SU-DHL-6 (cell line): ENCODE results near the gene C21orf58.

ENCODE experiments used
- CTCF ChIP-seq: fragments of 200-600 bp; sonication (generic); IDR thresholded peaks from one replicate; pipeline ENCODE4 v1.5.1; 2017; ENCODE audit warnings: antibody characterized with exemption, mild to moderate bottlenecking, low read length, moderate library complexity; ENCODE audit not compliant: insufficient read depth, poor library complexity, severe bottlenecking
- EZH2phosphoT487 ChIP-seq: fragments of 200-600 bp; sonication (generic), shearing (Covaris generic); conservative IDR thresholded peaks from 2 replicates; pipeline ENCODE4 v1.6.1; 2018; ENCODE audit warnings: mild to moderate bottlenecking, antibody characterized with exemption, low read length, moderate library complexity, mixed read lengths

- no peak for TF ChIP-seq CTCF
- TF ChIP-seq EZH2phosphoT487, result no peak
These were observed 70.0 kb downstream of the C21orf58 start for GRCh38 chr21:46253610-46254124.
